Measurements from ENCODE around the gene SETBP1.

Gene SETBP1

GRCh38 chr18:44793194-44793593 lies 112.5 kb downstream of the SETBP1 start:
- TF ChIP-seq, protein P1, sequence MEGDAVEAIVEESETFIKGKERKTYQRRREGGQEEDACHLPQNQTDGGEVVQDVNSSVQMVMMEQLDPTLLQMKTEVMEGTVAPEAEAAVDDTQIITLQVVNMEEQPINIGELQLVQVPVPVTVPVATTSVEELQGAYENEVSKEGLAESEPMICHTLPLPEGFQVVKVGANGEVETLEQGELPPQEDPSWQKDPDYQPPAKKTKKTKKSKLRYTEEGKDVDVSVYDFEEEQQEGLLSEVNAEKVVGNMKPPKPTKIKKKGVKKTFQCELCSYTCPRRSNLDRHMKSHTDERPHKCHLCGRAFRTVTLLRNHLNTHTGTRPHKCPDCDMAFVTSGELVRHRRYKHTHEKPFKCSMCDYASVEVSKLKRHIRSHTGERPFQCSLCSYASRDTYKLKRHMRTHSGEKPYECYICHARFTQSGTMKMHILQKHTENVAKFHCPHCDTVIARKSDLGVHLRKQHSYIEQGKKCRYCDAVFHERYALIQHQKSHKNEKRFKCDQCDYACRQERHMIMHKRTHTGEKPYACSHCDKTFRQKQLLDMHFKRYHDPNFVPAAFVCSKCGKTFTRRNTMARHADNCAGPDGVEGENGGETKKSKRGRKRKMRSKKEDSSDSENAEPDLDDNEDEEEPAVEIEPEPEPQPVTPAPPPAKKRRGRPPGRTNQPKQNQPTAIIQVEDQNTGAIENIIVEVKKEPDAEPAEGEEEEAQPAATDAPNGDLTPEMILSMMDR (IDR thresholded peaks at IDR 0.05; ENCODE audit: low read depth, low read length, missing control alignments): no peak
- no peak overlapping the region for H3K4me3 ChIP-seq (ENCODE audit: low read depth, low read length)
- no peak for DNase-seq (ENCODE audit: low read depth)

DNA sequence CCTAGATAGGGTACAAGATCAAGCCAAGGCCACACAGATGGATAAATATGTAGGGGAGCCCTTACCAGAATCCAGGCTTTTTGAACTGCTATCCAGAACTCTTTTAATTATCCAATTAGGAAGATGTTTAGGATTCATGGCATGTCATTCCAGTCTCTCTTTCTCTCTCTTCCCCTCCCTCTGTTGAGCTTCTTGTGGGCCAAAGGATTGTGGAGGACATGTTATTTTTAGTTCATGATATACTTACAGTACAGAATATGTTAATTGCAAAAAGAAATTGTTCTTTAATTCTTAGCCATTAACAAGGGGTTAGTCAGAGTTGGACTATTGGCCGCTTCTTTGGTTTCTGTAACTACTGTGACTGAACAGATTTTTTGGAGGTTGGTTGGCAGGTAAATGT lies 113.0 kb downstream of the SETBP1 start:
- no peak overlapping the region for H3K4me3 ChIP-seq (ENCODE audit: low read depth, low read length)
- DNase-seq (ENCODE audit: low read depth): no peak
- TF ChIP-seq, protein P1 (IDR thresholded peaks at IDR 0.05; ENCODE audit: low read depth, low read length, missing control alignments): no peak

- DNase-seq (ENCODE audit: low read depth): no peak
- TF ChIP-seq, protein P1 (IDR thresholded peaks at IDR 0.05; ENCODE audit: low read depth, low read length, missing control alignments): no peak
- H3K4me3 ChIP-seq (ENCODE audit: low read depth, low read length): no peak overlapping the region
Measured at GRCh38 chr18:44795241-44795640, 114.6 kb downstream of the SETBP1 start.

GRCh38 chr18:44796429-44797428 lies 116.0 kb downstream of the SETBP1 start:
- H3K4me3 ChIP-seq (ENCODE audit: low read depth, low read length): no peak overlapping the region
- no peak for DNase-seq (ENCODE audit: low read depth)
- TF ChIP-seq, protein P1 (IDR thresholded peaks at IDR 0.05; ENCODE audit: low read depth, low read length, missing control alignments): no peak

DNA sequence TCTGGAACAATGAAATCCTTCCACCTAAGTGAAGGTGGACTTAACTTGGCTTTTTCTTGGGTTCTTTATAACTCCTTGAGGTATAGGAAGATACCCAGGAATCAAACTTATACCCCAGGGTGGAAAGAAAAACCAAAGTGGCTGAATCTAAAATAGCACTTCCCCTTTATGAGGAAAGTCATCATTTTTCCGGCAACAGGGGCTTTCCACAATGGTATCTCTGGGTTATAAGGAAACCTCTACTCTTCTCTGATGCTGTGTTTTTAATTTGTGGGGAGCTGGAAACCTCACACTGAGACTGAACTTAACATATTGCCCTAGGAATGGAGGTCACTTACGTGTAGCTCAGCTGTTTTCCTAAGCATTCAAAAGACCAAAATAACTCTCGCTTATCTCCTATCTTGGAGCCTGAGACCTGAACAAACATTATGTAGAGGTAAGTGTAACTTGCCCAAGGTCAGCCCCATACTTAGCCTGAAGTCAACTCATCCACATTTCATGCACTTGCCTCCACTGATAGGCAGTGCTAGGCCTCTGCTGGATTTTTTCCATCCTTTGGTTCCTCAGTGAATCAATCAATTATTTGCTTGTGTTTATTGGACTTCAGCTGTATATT lies 117.9 kb downstream of the SETBP1 start:
- H3K4me3 ChIP-seq (ENCODE audit: low read depth, low read length): no peak overlapping the region
- TF ChIP-seq, protein P1 (IDR thresholded peaks at IDR 0.05; ENCODE audit: low read depth, low read length, missing control alignments): no peak
- DNase-seq (ENCODE audit: low read depth): no peak

GRCh38 chr18:44799382-44799906 lies 118.8 kb downstream of the SETBP1 start:
- DNase-seq (ENCODE audit: low read depth): no peak

More at GRCh38 chr18:44799382-44799906, 118.8 kb downstream of the SETBP1 start:
- TF ChIP-seq, protein P1 (IDR thresholded peaks at IDR 0.05; ENCODE audit: low read depth, low read length, missing control alignments): no peak
- H3K4me3 ChIP-seq (ENCODE audit: low read depth, low read length): no peak overlapping the region

Data from GM12864 (cell line).